ENCODE data around the gene SPIRE1.

DNA sequence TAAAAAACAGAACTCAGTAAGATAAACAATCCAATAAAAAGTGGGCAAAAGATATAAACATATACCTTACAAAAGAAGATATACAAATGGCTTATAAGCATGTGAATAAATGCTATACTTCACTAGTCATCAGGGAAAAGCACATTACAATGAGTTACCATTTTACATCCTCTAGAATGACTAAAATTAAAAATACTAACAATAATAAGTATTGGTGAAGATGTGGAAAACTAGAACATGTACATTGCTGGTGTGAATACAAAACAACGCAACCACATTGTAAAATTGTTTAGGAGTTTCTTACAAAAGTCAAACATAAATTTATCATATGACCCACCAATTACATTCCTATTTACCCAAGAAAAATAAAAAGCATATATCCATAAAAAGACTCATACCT lies 80.1 kb downstream of the SPIRE1 start:
- TF ChIP-seq POLR2A (IDR thresholded peaks at IDR 0.05; ENCODE audit: low read depth, low read length), result no peak
- TF ChIP-seq, protein P1, sequence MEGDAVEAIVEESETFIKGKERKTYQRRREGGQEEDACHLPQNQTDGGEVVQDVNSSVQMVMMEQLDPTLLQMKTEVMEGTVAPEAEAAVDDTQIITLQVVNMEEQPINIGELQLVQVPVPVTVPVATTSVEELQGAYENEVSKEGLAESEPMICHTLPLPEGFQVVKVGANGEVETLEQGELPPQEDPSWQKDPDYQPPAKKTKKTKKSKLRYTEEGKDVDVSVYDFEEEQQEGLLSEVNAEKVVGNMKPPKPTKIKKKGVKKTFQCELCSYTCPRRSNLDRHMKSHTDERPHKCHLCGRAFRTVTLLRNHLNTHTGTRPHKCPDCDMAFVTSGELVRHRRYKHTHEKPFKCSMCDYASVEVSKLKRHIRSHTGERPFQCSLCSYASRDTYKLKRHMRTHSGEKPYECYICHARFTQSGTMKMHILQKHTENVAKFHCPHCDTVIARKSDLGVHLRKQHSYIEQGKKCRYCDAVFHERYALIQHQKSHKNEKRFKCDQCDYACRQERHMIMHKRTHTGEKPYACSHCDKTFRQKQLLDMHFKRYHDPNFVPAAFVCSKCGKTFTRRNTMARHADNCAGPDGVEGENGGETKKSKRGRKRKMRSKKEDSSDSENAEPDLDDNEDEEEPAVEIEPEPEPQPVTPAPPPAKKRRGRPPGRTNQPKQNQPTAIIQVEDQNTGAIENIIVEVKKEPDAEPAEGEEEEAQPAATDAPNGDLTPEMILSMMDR (conservative IDR thresholded peaks at IDR 0.05; ENCODE audit: low read depth, low read length), result no peak
- TF ChIP-seq, protein P2, sequence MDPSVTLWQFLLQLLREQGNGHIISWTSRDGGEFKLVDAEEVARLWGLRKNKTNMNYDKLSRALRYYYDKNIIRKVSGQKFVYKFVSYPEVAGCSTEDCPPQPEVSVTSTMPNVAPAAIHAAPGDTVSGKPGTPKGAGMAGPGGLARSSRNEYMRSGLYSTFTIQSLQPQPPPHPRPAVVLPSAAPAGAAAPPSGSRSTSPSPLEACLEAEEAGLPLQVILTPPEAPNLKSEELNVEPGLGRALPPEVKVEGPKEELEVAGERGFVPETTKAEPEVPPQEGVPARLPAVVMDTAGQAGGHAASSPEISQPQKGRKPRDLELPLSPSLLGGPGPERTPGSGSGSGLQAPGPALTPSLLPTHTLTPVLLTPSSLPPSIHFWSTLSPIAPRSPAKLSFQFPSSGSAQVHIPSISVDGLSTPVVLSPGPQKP (IDR thresholded peaks at IDR 0.05; ENCODE audit: borderline replicate concordance, low read depth, low read length), result no peak
- TF ChIP-seq RAD21 (IDR thresholded peaks at IDR 0.05; ENCODE audit: low read length), result no peak
- no peak for TF ChIP-seq SMC3 (IDR thresholded peaks at IDR 0.05; ENCODE audit: low read depth, low read length)
- TF ChIP-seq NFE2L2 (IDR thresholded peaks at IDR 0.05; ENCODE audit: low read depth, low read length), result no peak
- TF ChIP-seq MXI1 (IDR thresholded peaks at IDR 0.05; ENCODE audit: borderline replicate concordance, low read depth, low read length), result no peak
- no peak for TF ChIP-seq MAZ (IDR thresholded peaks at IDR 0.05; ENCODE audit: borderline replicate concordance, low read depth, low read length)
- no peak for TF ChIP-seq MAFK (IDR thresholded peaks at IDR 0.05; ENCODE audit: low read depth, low read length)

Measured in IMR-90 (cell line).